ENCODE results near the gene ZNF70. TPM values are rescaled to one million over a fixed set of nuclear protein-coding genes. Genes with fewer than 3 reads are reported as not detected.
A peak's percentile ranks its signal among the peaks of the same experiment; 100 is the strongest.

Gene ZNF70
- polyA plus RNA-seq, 1 of the 3 experiments (the other 2 are of a cell fraction) = 0.77 TPM

DNA sequence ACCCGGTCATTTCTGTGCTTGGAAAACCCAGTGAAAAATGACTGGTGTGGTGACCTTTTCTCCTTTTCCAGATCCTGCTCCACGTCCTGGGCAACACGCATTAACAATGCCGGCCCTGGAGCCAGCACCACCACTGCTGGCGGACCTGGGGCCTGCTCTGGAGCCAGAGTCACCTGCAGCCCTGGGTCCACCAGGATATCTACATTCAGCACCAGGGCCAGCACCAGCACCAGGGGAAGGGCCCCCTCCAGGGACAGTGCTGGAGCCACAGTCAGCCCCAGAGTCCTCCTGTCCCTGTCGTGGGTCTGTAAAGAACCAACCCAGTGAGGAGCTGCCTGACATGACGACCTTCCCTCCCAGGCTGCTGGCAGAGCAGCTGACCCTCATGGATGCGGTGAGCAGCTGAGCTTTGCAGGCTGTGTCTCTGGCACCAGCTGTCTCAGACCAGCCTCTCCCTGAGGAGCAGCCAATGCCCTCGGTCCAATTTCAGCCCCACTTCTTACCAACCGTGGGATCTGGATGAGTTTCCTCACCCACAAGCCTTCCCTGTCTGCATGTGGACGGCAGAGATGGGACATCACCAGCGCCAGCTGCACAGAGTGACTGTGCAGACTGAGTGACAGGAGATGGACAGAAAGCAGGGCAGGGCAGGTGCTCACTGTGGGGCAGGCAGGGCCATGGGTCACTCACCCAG lies 58.2 kb downstream of the ZNF70 start:
- Histone ChIP-seq H3K4me1 (ENCODE audit: control insufficient read depth in 1 of 2, insufficient read depth in 2 of 2, low read depth in 1 of 2, low read length in 1 of 2) (no peaks in the 10 kb centered on the region), H3K9me2 (no peaks in the 10 kb centered on the region), H3F3A (replicated peaks; ENCODE audit: insufficient read depth) (no peaks in the 10 kb centered on the region), H3K4me3 (ENCODE audit: low read depth in 2 of 2, low read length in 1 of 2) (no peak overlapping the region), H3K27ac (ENCODE audit: low read depth in 2 of 2, low read length in 1 of 2) (no peak overlapping the region), H3K4me2 (no peak overlapping the region), H3K9ac (no peak overlapping the region), H2AFZ (ENCODE audit: low read depth) (no peak overlapping the region), H3K36me3 (replicated peaks in 1 of 2; ENCODE audit: control insufficient read depth in 1 of 2, insufficient read depth in 2 of 2, low read length in 1 of 2) (peaks cover 9 to 33% of the 10 kb centered on the region in 2 experiments), H3K27me3 (ENCODE audit: insufficient read depth) (no peaks in the 10 kb centered on the region), H3K9me3 (no peaks in the 10 kb centered on the region), H4K20me1 (ENCODE audit: insufficient read depth) (no peaks in the 10 kb centered on the region), H3K79me2 (ENCODE audit: insufficient read depth) (no peaks in the 10 kb centered on the region)
- 97% methylated on average over 8 of the region's 12 CpGs for WGBS (ENCODE audit: low lambda C conversion rate)
- TF ChIP-seq FOSL2 (IDR thresholded peaks at IDR 0.05; ENCODE audit: borderline replicate concordance, low read depth) = no peak
- TF ChIP-seq, protein P1, sequence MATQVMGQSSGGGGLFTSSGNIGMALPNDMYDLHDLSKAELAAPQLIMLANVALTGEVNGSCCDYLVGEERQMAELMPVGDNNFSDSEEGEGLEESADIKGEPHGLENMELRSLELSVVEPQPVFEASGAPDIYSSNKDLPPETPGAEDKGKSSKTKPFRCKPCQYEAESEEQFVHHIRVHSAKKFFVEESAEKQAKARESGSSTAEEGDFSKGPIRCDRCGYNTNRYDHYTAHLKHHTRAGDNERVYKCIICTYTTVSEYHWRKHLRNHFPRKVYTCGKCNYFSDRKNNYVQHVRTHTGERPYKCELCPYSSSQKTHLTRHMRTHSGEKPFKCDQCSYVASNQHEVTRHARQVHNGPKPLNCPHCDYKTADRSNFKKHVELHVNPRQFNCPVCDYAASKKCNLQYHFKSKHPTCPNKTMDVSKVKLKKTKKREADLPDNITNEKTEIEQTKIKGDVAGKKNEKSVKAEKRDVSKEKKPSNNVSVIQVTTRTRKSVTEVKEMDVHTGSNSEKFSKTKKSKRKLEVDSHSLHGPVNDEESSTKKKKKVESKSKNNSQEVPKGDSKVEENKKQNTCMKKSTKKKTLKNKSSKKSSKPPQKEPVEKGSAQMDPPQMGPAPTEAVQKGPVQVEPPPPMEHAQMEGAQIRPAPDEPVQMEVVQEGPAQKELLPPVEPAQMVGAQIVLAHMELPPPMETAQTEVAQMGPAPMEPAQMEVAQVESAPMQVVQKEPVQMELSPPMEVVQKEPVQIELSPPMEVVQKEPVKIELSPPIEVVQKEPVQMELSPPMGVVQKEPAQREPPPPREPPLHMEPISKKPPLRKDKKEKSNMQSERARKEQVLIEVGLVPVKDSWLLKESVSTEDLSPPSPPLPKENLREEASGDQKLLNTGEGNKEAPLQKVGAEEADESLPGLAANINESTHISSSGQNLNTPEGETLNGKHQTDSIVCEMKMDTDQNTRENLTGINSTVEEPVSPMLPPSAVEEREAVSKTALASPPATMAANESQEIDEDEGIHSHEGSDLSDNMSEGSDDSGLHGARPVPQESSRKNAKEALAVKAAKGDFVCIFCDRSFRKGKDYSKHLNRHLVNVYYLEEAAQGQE (IDR thresholded peaks at IDR 0.05; ENCODE audit: low read depth, low read length) = peak; percentile 88
- no peak for DNase-seq
- POLR2A ChIA-PET = no interaction called here
- CTCF ChIA-PET = no interaction called here

- no peak for DNase-seq
- no peaks in the 10 kb centered on the region for H3K4me1 ChIP-seq (ENCODE audit: control insufficient read depth in 1 of 2, insufficient read depth in 2 of 2, low read depth in 1 of 2, low read length in 1 of 2)
- no peak overlapping the region for H3K4me2 ChIP-seq
- no peaks in the 10 kb centered on the region for H3K27me3 ChIP-seq (ENCODE audit: insufficient read depth)
- no peaks in the 10 kb centered on the region for H3K9me3 ChIP-seq
- WGBS (ENCODE audit: low lambda C conversion rate) = 93% methylated on average over 3 of the region's 12 CpGs
- no peaks in the 10 kb centered on the region for H4K20me1 ChIP-seq (ENCODE audit: insufficient read depth)
- no peaks in the 10 kb centered on the region for H3K79me2 ChIP-seq (ENCODE audit: insufficient read depth)
- no peaks in the 10 kb centered on the region for H3K9me2 ChIP-seq
- H2AFZ ChIP-seq (ENCODE audit: low read depth) = no peak overlapping the region
- no peak overlapping the region for H3K4me3 ChIP-seq (ENCODE audit: low read depth in 2 of 2, low read length in 1 of 2)
- no peak overlapping the region for H3K27ac ChIP-seq (ENCODE audit: low read depth in 2 of 2, low read length in 1 of 2)
- no peak for TF ChIP-seq RAD21 (IDR thresholded peaks at IDR 0.05; ENCODE audit: low read length)
- no peak for TF ChIP-seq GATA2 (CRISPR knock-in tag; IDR thresholded peaks at IDR 0.05)
- TF ChIP-seq, protein P2, sequence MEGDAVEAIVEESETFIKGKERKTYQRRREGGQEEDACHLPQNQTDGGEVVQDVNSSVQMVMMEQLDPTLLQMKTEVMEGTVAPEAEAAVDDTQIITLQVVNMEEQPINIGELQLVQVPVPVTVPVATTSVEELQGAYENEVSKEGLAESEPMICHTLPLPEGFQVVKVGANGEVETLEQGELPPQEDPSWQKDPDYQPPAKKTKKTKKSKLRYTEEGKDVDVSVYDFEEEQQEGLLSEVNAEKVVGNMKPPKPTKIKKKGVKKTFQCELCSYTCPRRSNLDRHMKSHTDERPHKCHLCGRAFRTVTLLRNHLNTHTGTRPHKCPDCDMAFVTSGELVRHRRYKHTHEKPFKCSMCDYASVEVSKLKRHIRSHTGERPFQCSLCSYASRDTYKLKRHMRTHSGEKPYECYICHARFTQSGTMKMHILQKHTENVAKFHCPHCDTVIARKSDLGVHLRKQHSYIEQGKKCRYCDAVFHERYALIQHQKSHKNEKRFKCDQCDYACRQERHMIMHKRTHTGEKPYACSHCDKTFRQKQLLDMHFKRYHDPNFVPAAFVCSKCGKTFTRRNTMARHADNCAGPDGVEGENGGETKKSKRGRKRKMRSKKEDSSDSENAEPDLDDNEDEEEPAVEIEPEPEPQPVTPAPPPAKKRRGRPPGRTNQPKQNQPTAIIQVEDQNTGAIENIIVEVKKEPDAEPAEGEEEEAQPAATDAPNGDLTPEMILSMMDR (IDR thresholded peaks at IDR 0.05) = no peak
- no peak for TF ChIP-seq GABPA (IDR thresholded peaks at IDR 0.05; ENCODE audit: low read depth)
- TF ChIP-seq YY1 (IDR thresholded peaks at IDR 0.05; ENCODE audit: low read depth) = no peak
- TF ChIP-seq, protein P3, sequence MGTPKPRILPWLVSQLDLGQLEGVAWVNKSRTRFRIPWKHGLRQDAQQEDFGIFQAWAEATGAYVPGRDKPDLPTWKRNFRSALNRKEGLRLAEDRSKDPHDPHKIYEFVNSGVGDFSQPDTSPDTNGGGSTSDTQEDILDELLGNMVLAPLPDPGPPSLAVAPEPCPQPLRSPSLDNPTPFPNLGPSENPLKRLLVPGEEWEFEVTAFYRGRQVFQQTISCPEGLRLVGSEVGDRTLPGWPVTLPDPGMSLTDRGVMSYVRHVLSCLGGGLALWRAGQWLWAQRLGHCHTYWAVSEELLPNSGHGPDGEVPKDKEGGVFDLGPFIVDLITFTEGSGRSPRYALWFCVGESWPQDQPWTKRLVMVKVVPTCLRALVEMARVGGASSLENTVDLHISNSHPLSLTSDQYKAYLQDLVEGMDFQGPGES (IDR thresholded peaks at IDR 0.05; ENCODE audit: low read depth, low read length) = no peak
- TF ChIP-seq EP300 (IDR thresholded peaks at IDR 0.05; ENCODE audit: borderline replicate concordance in 1 of 2, low read depth in 1 of 2, low read length in 1 of 2) = no peak
- no peak for TF ChIP-seq NFIC (IDR thresholded peaks at IDR 0.05; ENCODE audit: borderline replicate concordance)
- no peak for TF ChIP-seq FOXM1 (IDR thresholded peaks at IDR 0.05; ENCODE audit: low read depth)
- no peak for TF ChIP-seq FOSL2 (IDR thresholded peaks at IDR 0.05; ENCODE audit: borderline replicate concordance, low read depth)
- ChIA-PET POLR2A (no interaction called here), CTCF (no interaction called here)
- H3K36me3 ChIP-seq (replicated peaks in 1 of 2; ENCODE audit: control insufficient read depth in 1 of 2, insufficient read depth in 2 of 2, low read length in 1 of 2) = peaks cover 9 to 33% of the 10 kb centered on the region in 2 experiments
- H3K9ac ChIP-seq = no peak overlapping the region
- H3F3A ChIP-seq (replicated peaks; ENCODE audit: insufficient read depth) = no peaks in the 10 kb centered on the region
Measured at GRCh38 chr22:23691748-23692423, 59.0 kb downstream of the ZNF70 start.
